Subcutaneous abdominal adipose tissue (tissue), 5 donors: ENCODE results near the gene CENPH.
"Not testable (repeated sequence)": the region's sequence is repeated elsewhere in the genome, so short reads cannot be mapped to it uniquely, and the experiment has no call there.

ENCODE experiments used
- H3K27ac ChIP-seq: one replicate; pipeline ENCODE4 v1.7.0; 2013; ENCODE audit warnings: low read depth, mild to moderate bottlenecking, inconsistent platforms, low read length, moderate library complexity
- H3K27me3 ChIP-seq, 5 donors: one replicate each; pipeline ENCODE4 v1.7.0; 2013; ENCODE audit warnings: low read length in 5 of 5, inconsistent platforms in 1 of 5; ENCODE audit not compliant: control insufficient read depth in 5 of 5, insufficient read depth in 4 of 5
- H3K36me3 ChIP-seq, 5 donors: one replicate each; pipeline ENCODE4 v1.7.0; 2013; ENCODE audit warnings: low read length in 5 of 5; ENCODE audit not compliant: control insufficient read depth in 5 of 5, insufficient read depth in 5 of 5
- H3K4me1 ChIP-seq, 5 donors: one replicate each; pipeline ENCODE4 v1.7.0; 2013; ENCODE audit warnings: low read length in 5 of 5, mild to moderate bottlenecking in 3 of 5, moderate library complexity in 1 of 5; ENCODE audit not compliant: control insufficient read depth in 5 of 5, insufficient read depth in 5 of 5
- H3K4me3 ChIP-seq, 5 donors: one replicate each; pipeline ENCODE4 v1.7.0; 2013; ENCODE audit warnings: low read length in 5 of 5, low read depth in 1 of 5
- H3K9ac ChIP-seq, 5 donors: one replicate each; pipeline ENCODE4 v1.7.0; 2013; ENCODE audit warnings: low read length in 5 of 5, mild to moderate bottlenecking in 4 of 5, moderate library complexity in 3 of 5
- H3K9me3 ChIP-seq, 5 donors: one replicate each; pipeline ENCODE4 v1.7.0; 2013; ENCODE audit warnings: low read length in 5 of 5; ENCODE audit not compliant: control insufficient read depth in 5 of 5
- donor health status: healthy.
- donor health status: healthy.
- donor health status: healthy.
- donor health status: healthy.
- donor health status: healthy.

The CENPH gene

DNA sequence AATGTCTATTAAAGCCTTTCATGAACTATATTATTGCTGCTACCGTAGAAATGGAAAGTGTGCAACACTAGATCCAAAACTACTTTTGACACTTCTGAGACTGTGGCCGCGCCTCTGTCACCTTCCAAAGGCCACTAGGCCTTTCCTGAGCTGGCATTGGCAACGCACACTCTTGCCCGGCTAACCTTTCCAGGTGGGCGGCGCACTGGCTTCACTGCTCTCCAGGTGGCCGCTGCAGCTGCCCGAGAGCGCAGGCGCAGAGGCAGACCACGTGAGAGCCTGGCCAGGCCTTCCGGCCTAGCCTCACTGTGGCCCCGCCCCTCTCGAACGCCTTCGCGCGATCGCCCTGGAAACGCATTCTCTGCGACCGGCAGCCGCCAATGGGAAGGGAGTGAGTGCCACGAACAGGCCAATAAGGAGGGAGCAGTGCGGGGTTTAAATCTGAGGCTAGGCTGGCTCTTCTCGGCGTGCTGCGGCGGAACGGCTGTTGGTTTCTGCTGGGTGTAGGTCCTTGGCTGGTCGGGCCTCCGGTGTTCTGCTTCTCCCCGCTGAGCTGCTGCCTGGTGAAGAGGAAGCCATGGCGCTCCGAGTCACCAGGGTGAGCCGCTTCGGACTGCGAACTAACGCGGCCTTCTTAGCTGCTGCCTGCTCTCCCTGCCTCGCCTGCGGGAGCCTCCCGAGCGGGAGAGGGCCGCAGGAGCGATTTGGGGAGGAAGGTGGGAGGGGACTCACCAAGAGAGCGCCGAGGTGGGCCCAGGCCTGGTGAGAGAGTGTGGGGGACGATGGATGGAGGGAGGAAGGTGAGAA is 22.5 kb upstream of the CENPH start, which contains the start of gene CCNB1:
TSS of gene CCNB1 (plus strand) at position 465 of the 807 bp plus-strand sequence. CDS start at position 578, 113 bp downstream.
- no peaks in the 10 kb centered on the region for H3K9me3 ChIP-seq
- H3K36me3 ChIP-seq, result peaks cover 0 to 6% (median 4%) of the 10 kb centered on the region in 5 donors
- peaks cover 0 to 21% (median 18%) of the 10 kb centered on the region in 5 donors for H3K4me1 ChIP-seq
- H3K27me3 ChIP-seq, result no peaks in the 10 kb centered on the region
- peak within 1 kb of the TSS; percentile 52 to 96 (median 88) for H3K9ac ChIP-seq
- H3K4me3 ChIP-seq, result peak within 1 kb of the TSS; percentile 84 to 98 (median 87)
- H3K27ac ChIP-seq, result peak within 1 kb of the TSS; percentile 27

DNA sequence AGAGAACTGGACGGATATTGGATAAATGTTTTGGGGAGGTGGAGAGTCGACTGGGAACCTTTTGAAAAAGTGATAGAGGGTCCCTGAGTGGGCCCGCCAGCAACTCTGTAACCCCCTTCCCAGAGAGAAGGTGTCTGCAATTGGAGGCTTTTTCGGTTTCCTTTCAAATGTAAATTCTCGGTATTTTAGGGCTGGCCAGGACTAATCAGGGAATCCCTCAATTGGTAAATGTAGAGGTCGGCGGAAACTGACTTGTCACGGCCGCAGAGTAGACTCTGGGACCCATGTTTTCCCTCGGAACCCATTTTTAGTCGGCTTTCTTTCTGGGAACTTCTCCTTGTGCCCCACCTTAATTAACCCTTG is 21.9 kb upstream of the CENPH start:
- Histone ChIP-seq H3K4me3 (peak overlapping the region; percentile 79 to 98 (median 87)), H3K4me1 (peaks cover 0 to 21% (median 18%) of the 10 kb centered on the region in 5 donors), H3K9ac (peak overlapping the region; percentile 52 to 96 (median 88)), H3K27me3 (no peaks in the 10 kb centered on the region), H3K36me3 (peaks cover 0 to 10% (median 4%) of the 10 kb centered on the region in 5 donors), H3K9me3 (no peaks in the 10 kb centered on the region), H3K27ac (peak overlapping the region; percentile 27)

- Histone ChIP-seq H3K9ac (peak overlapping the region in 4 of 5 donors; percentile 76 to 96 (median 90)), H3K36me3 (peaks cover 0 to 10% (median 4%) of the 10 kb centered on the region in 5 donors), H3K9me3 (no peaks in the 10 kb centered on the region), H3K27me3 (no peaks in the 10 kb centered on the region), H3K4me1 (peaks cover 0 to 21% (median 18%) of the 10 kb centered on the region in 5 donors), H3K27ac (no peak overlapping the region), H3K4me3 (peak overlapping the region; percentile 79 to 98 (median 87))
These were observed 21.5 kb upstream of the CENPH start for GRCh38 chr5:69167929-69168328.

DNA sequence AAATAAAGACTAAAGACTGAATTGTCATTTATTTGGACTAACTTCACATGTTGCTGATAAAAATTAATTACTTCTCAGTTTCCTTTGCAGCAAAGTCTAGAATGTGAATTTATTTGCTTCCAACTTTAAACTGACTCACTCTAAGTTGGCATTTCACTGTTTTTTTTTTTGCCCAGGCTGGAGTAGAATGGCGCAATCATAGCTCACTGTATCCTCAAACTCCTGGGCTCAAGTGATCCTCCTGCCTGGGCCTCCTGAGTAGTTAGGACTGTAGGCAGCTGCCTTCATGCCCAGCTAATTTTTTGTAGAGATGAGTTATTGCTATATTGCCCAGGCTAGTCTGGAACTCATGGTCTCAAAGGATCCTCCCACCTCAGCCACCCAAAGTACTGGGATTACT is 18.9 kb upstream of the CENPH start:
- no peaks in the 10 kb centered on the region for H3K9me3 ChIP-seq
- H3K27me3 ChIP-seq, result no peaks in the 10 kb centered on the region
- H3K27ac ChIP-seq, result no peak overlapping the region
- H3K4me3 ChIP-seq, result no peak overlapping the region
- H3K4me1 ChIP-seq, result peaks cover 0 to 21% (median 18%) of the 10 kb centered on the region in 5 donors
- H3K9ac ChIP-seq, result no peak overlapping the region
- H3K36me3 ChIP-seq, result peaks cover 4 to 24% (median 13%) of the 10 kb centered on the region in 5 donors

DNA sequence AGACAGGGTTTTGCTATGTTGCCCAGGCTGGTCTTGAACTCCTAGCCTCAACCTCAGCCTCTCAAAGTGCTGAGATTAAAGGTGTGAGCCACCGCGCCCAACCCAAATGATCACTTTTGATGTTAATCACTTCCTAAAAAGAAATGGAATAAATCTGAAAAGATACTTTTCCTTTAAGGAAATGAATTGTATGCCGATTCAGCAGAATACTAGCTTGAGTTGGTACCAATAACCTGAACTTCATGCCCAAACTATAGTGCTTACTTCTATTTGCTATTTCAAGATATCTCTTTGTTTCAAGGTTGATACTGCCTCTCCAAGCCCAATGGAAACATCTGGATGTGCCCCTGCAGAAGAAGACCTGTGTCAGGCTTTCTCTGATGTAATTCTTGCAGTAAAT is 18.4 kb upstream of the CENPH start:
- no peaks in the 10 kb centered on the region for H3K27me3 ChIP-seq
- peaks cover 4 to 24% (median 15%) of the 10 kb centered on the region in 5 donors for H3K36me3 ChIP-seq
- no peaks in the 10 kb centered on the region for H3K9me3 ChIP-seq
- H3K9ac ChIP-seq, result no peak overlapping the region
- H3K4me1 ChIP-seq, result peaks cover 0 to 18% (median 17%) of the 10 kb centered on the region in 5 donors
- no peak overlapping the region for H3K4me3 ChIP-seq
- H3K27ac ChIP-seq, result no peak overlapping the region

- H3K36me3 ChIP-seq, H3K9me3 ChIP-seq, H3K4me1 ChIP-seq, H3K27ac ChIP-seq, H3K9ac ChIP-seq, H3K4me3 ChIP-seq, H3K27me3 ChIP-seq: not testable (repeated sequence)
These were observed 7.6 kb upstream of the CENPH start for GRCh38 chr5:69181659-69182293.

- Histone ChIP-seq H3K4me3 (no peak overlapping the region), H3K9ac (no peak overlapping the region), H3K4me1 (peaks cover 4 to 10% (median 8%) of the 10 kb centered on the region in 5 donors), H3K27ac (no peak overlapping the region), H3K36me3 (no peaks in the 10 kb centered on the region), H3K9me3 (peaks cover 0 to 3% (median 0%) of the 10 kb centered on the region in 5 donors), H3K27me3 (no peaks in the 10 kb centered on the region)
These were observed 4.8 kb upstream of the CENPH start for GRCh38 chr5:69184621-69185020.

DNA sequence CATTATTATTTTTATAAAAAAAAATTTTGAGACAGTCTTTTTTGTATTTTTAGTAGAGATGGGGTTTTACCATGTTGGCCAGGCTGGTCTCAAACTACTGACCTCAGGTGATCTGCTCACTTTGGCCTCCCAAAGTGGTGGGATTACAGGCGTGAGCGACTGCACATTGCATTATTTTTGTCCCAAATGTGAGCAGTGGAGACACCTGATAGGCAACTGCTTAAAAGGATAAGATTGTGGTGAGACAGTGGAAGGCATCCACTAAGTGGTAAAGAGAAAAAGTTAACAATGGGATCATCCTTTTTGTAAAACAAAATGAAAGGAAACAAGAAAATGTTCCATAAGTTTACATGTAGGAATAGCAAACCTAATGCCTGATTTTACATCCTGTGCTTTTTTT is 2.0 kb upstream of the CENPH start:
- Histone ChIP-seq H3K36me3 (no peaks in the 10 kb centered on the region), H3K27ac (no peak overlapping the region), H3K4me3 (no peak overlapping the region), H3K4me1 (peaks cover 4 to 17% (median 15%) of the 10 kb centered on the region in 5 donors), H3K27me3 (no peaks in the 10 kb centered on the region), H3K9ac (no peak overlapping the region), H3K9me3 (no peaks in the 10 kb centered on the region)

GRCh38 chr5:69188811-69189161 is 597 bp upstream of the CENPH start:
- H3K4me3 ChIP-seq, result peak overlapping the region; percentile 91 to 100 (median 98)
- no peaks in the 10 kb centered on the region for H3K9me3 ChIP-seq
- peaks cover 4 to 17% (median 15%) of the 10 kb centered on the region in 5 donors for H3K4me1 ChIP-seq
- no peaks in the 10 kb centered on the region for H3K36me3 ChIP-seq
- peak overlapping the region; percentile 63 to 93 (median 70) for H3K9ac ChIP-seq
- peak overlapping the region; percentile 95 for H3K27ac ChIP-seq
- H3K27me3 ChIP-seq, result no peaks in the 10 kb centered on the region

GRCh38 chr5:69202497-69202896 is 13.1 kb downstream of the CENPH start:
- H3K4me3 ChIP-seq, result no peak overlapping the region
- no peaks in the 10 kb centered on the region for H3K36me3 ChIP-seq
- no peaks in the 10 kb centered on the region for H3K9me3 ChIP-seq
- H3K27me3 ChIP-seq, result no peaks in the 10 kb centered on the region
- H3K4me1 ChIP-seq, result no peaks in the 10 kb centered on the region
- no peak overlapping the region for H3K9ac ChIP-seq
- no peak overlapping the region for H3K27ac ChIP-seq
